Right ventricle myocardium inferior (tissue), 1 donor: ENCODE results near the gene TOR2A. TPM values are rescaled to one million over a fixed set of nuclear protein-coding genes. Genes with fewer than 3 reads are reported as not detected.

Experiments used
- ATAC-seq: fragments of 200-7000 bp; cut with Tn5 transposase; one replicate; pipeline ENCODE4 v1.9.1; 2020; ENCODE audit warnings: mild to moderate bottlenecking, moderate library complexity
- DNase-seq: peaks from one replicate; pipeline ENCODE4 v3.0.0; 2021; ENCODE audit errors: missing footprints
- intact Hi-C: fragments of 100-400 bp; cut with DNase I; formaldehyde crosslinking; loops from one replicate; pipeline ENCODE4 v1.11.0; 2022
- total RNA-seq: library from RNA; stranded (reverse); fragmentation: NEBNext Ultra II Directional; extraction: Animal tissue kit (Norgen Biotek cat#: 25700); gene quantifications from one replicate; pipeline ENCODE4 v1.2.1, GENCODE V29; 2021
- donor health status: DM: no; HTN: yes; CAD: no; lungs with severe emphysema.

TOR2A gene
- total RNA-seq, 1 donor from 2014 or later: 3.8 TPM

- DNase-seq (no peak), ATAC-seq (no peak)
- intact Hi-C loops: no loop called here
Measured at GRCh38 chr9:127710204-127710783, 24.8 kb downstream of the TOR2A start.

GRCh38 chr9:127708952-127709587 lies 26.0 kb downstream of the TOR2A start:
- ATAC-seq (no peak), DNase-seq (no peak)
- intact Hi-C loops: no loop called here

GRCh38 chr9:127707766-127708165 lies 27.3 kb downstream of the TOR2A start:
- ATAC-seq: no peak

GRCh38 chr9:127706836-127707241 lies 28.3 kb downstream of the TOR2A start, which contains the start of gene CFAP157:
CFAP157 (plus strand) TSS chr9:127706988; CDS start chr9:127707032, 44 bp downstream.
- ATAC-seq (no peak), DNase-seq (no peak)
- intact Hi-C loops: no loop called here

More at GRCh38 chr9:127707766-127708165, 27.3 kb downstream of the TOR2A start:
- intact Hi-C loops: no loop called here
- DNase-seq: no peak

- intact Hi-C loops: no loop called here
- DNase-seq (no peak), ATAC-seq (no peak)
Measured at GRCh38 chr9:127705577-127706379, 29.3 kb downstream of the TOR2A start.

- DNase-seq (no peak), ATAC-seq (no peak)
- intact Hi-C loops: no loop called here
Measured at GRCh38 chr9:127703289-127703946, 31.7 kb downstream of the TOR2A start.

- DNase-seq (no peak), ATAC-seq (no peak)
- intact Hi-C loops: no loop called here
Measured at GRCh38 chr9:127700594-127701255, 34.4 kb downstream of the TOR2A start.

GRCh38 chr9:127700140-127700539 lies 35.0 kb downstream of the TOR2A start:
- DNase-seq (no peak), ATAC-seq (no peak)
- intact Hi-C loops: no loop called here

GRCh38 chr9:127698985-127699670 lies 36.0 kb downstream of the TOR2A start:
- ATAC-seq: peak; percentile 99
- peak; percentile 98 for DNase-seq
- intact Hi-C loops: no loop called here

GRCh38 chr9:127698386-127698785 lies 36.7 kb downstream of the TOR2A start:
- intact Hi-C loops: no loop called here
- no peak for ATAC-seq

GRCh38 chr9:127697575-127697974 lies 37.5 kb downstream of the TOR2A start:
- ATAC-seq (no peak), DNase-seq (no peak)
- intact Hi-C loops: no loop called here

More at GRCh38 chr9:127698386-127698785, 36.7 kb downstream of the TOR2A start:
- no peak for DNase-seq

- no peak for ATAC-seq
- no peak for DNase-seq
- intact Hi-C loops: no loop called here
Measured at GRCh38 chr9:127694890-127695720, 40.0 kb downstream of the TOR2A start.

- no peak for ATAC-seq
- no peak for DNase-seq
- intact Hi-C loops: no loop called here
Measured at GRCh38 chr9:127693697-127694096, 41.4 kb downstream of the TOR2A start.

- intact Hi-C loops: no loop called here
- ATAC-seq: no peak
Measured at GRCh38 chr9:127693143-127693542, 42.0 kb downstream of the TOR2A start.

GRCh38 chr9:127692071-127692470 lies 43.0 kb downstream of the TOR2A start:
- DNase-seq (no peak), ATAC-seq (no peak)
- intact Hi-C loops: no loop called here

More at GRCh38 chr9:127693143-127693542, 42.0 kb downstream of the TOR2A start:
- DNase-seq: no peak

GRCh38 chr9:127690735-127691134 lies 44.4 kb downstream of the TOR2A start:
- DNase-seq (no peak), ATAC-seq (no peak)
- intact Hi-C loops: no loop called here

- DNase-seq (no peak), ATAC-seq (no peak)
Measured at GRCh38 chr9:127689329-127690000, 45.6 kb downstream of the TOR2A start.

More at GRCh38 chr9:127689329-127690000, 45.6 kb downstream of the TOR2A start:
- intact Hi-C loops: no loop called here
